Thyroid gland (tissue), 4 donors: ENCODE measurements around the gene B4GALT6. TPM values are rescaled to one million over a fixed set of nuclear protein-coding genes. Genes with fewer than 3 reads are reported as not detected.

Experiments used
- DNase-seq, 2 donors: peaks; one replicate each; pipeline ENCODE4 v3.0.0-alpha.2; 2019
- H3K27ac ChIP-seq, 3 donors: fragments of 200-600 bp; sonication (generic); 1 replicate in 2 of 3; 2 replicates in 1 of 3; pipeline ENCODE4 v1.5.1; 2016 to 2019; ENCODE audit warnings: mild to moderate bottlenecking in 1 of 3, moderate library complexity in 1 of 3
- H3K27me3 ChIP-seq: fragments of 200-600 bp; sonication (generic); one replicate; pipeline ENCODE4 v1.5.1; 2019
- H3K36me3 ChIP-seq, 2 donors: fragments of 200-600 bp; sonication (generic); one replicate each; pipeline ENCODE4 v1.5.1; 2016 to 2019
- H3K4me1 ChIP-seq, 2 donors: fragments of 200-600 bp; sonication (generic); one replicate each; pipeline ENCODE4 v1.5.1; 2017 to 2019
- H3K4me3 ChIP-seq, 3 donors: fragments of 200-600 bp; sonication (generic); replicated peaks in 1 of 3; 1 replicate in 2 of 3; 2 replicates in 1 of 3; pipeline ENCODE4 v1.5.1; 2016; ENCODE audit warnings: mild to moderate bottlenecking in 1 of 3
- H3K9me3 ChIP-seq: fragments of 200-600 bp; sonication (generic); one replicate; pipeline ENCODE4 v1.5.1; 2017
- POLR2A ChIP-seq, 2 donors: fragments of 450-650 bp; IDR thresholded peaks; one replicate each; pipeline ENCODE4 v1.6.1; 2017; ENCODE audit warnings: antibody characterized with exemption in 2 of 2, mild to moderate bottlenecking in 2 of 2, moderate library complexity in 1 of 2
- WGBS, 2 donors: methylation state at CpG; one replicate each; pipeline ENCODE4 v1.1.5; 2017; 5-methylcytosine and 5-hydroxymethylcytosine counted together
- intact Hi-C: fragments of 100-400 bp; cut with DNase I; formaldehyde crosslinking; loops from one replicate; pipeline ENCODE4 v1.15.1; 2023
- total RNA-seq, 4 donors: library from RNA; depleted of rRNA; stranded (reverse); fragments of >200 nt; gene quantifications; one replicate each; pipeline ENCODE4 v1.2.3, GENCODE V29; 2016
- TF ChIP-seq, protein P1 (sequence below), 6 experiments: fragments of 200-600 bp in 3 of 6; fragments of 450-650 bp in 3 of 6; sonication (generic) in 3 of 6; IDR thresholded peaks; one replicate each; pipeline ENCODE4 v1.5.1; 2016 to 2019; ENCODE audit warnings: antibody characterized with exemption in 6 of 6, mild to moderate bottlenecking in 2 of 6, inconsistent platforms in 1 of 6, moderate library complexity in 1 of 6

The B4GALT6 gene
- total RNA-seq, 4 donors from 2014 or later: 1.3 to 2.6 (median 2.5) TPM

DNA sequence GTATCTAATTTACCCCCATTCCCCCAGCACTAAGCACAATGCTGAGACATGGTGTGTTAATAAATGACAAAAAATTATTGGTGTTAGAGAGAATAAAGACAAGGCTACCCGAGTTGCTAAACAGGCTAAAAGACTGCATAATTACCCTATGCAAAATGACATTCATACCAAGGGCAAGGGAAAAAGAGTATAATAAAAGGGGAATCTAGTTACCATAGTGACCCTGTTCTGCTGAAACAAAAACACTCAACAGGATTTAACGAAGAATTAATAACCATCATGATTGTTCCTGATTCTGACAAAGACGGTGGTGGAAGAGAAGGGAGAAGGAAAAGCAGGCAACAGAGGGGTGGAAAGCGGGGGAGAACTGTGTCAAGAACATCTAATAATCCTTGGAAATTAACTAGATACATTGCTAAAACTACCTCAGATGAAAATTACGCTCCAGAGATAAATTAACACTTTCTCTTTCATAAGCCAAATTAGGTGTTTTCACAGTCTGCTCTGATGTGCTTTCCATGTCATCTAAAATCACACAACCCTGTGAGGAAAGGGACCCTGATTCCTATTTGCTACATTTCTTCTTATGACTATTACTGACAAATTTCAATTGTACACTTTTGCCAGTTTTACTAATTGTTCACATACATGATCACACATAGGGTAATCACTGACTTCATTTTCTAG, 67.2 kb downstream of the B4GALT6 start:
- Histone ChIP-seq H3K36me3 (no peaks in the 10 kb centered on the region), H3K27me3 (no peaks in the 10 kb centered on the region), H3K9me3 (no peaks in the 10 kb centered on the region), H3K4me1 (no peaks in the 10 kb centered on the region), H3K4me3 (no peak overlapping the region), H3K27ac (no peak overlapping the region)
- 79 to 83% methylated on average over 5 of the region's 5 CpGs for WGBS, 2 donors
- no peak for TF ChIP-seq POLR2A (IDR thresholded peaks at IDR 0.05)
- TF ChIP-seq, protein P1, sequence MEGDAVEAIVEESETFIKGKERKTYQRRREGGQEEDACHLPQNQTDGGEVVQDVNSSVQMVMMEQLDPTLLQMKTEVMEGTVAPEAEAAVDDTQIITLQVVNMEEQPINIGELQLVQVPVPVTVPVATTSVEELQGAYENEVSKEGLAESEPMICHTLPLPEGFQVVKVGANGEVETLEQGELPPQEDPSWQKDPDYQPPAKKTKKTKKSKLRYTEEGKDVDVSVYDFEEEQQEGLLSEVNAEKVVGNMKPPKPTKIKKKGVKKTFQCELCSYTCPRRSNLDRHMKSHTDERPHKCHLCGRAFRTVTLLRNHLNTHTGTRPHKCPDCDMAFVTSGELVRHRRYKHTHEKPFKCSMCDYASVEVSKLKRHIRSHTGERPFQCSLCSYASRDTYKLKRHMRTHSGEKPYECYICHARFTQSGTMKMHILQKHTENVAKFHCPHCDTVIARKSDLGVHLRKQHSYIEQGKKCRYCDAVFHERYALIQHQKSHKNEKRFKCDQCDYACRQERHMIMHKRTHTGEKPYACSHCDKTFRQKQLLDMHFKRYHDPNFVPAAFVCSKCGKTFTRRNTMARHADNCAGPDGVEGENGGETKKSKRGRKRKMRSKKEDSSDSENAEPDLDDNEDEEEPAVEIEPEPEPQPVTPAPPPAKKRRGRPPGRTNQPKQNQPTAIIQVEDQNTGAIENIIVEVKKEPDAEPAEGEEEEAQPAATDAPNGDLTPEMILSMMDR (IDR thresholded peaks at IDR 0.05): no peak
- DNase-seq: no peak
- intact Hi-C loops: no loop called here

DNA sequence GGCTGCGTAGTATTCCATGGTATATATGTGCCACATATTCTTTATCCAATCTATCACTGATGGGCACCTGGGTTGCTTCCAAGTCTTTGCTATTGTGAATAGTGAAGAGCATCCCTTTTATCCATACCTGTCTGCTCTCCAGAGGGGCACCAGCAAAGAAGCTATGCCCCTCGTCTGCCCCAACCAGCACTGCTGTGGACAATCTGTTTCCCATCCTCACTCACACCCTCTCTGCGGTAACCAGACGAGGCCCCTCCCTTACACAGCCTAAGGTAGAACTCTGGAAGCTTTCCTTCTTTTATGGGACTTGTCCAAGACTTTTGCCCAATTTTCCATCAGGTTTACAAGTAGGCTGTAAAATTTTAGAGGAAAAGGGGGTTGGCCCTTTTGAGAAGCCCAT, 67.8 kb downstream of the B4GALT6 start:
- Histone ChIP-seq H3K4me1 (no peaks in the 10 kb centered on the region), H3K4me3 (no peak overlapping the region), H3K9me3 (no peaks in the 10 kb centered on the region), H3K27ac (no peak overlapping the region), H3K36me3 (no peaks in the 10 kb centered on the region), H3K27me3 (no peaks in the 10 kb centered on the region)
- TF ChIP-seq, protein P1 (IDR thresholded peaks at IDR 0.05): no peak
- no peak for TF ChIP-seq POLR2A (IDR thresholded peaks at IDR 0.05)
- 90 to 93% methylated on average over 4 of the region's 4 CpGs for WGBS, 2 donors
- no peak for DNase-seq
- intact Hi-C loops: no loop called here

DNA sequence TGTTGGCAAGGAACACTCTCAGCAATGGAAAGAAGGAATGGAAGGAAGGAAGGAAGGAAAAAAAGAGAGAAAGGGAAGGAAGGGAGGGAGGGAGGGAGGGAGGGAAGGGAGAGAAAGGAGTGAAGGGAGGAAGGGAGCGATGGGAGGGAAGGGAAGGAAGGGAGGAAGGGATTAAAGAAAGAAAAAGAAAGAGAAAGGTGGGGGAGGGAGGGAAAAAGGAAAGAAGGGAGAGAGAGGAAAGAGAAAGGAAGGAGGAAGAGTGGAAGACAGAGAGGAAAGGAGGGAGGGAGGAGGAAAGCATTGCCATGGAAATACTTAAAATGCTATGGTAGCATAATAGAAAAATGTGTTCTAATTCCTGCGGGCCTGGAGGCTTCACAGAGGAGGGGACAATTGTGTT, 70.3 kb downstream of the B4GALT6 start:
- no peak for TF ChIP-seq POLR2A (IDR thresholded peaks at IDR 0.05)
- TF ChIP-seq, protein P1 (IDR thresholded peaks at IDR 0.05): no peak
- intact Hi-C loops: no loop called here
- H3K4me1 ChIP-seq: no peaks in the 10 kb centered on the region
- H3K27me3 ChIP-seq: no peaks in the 10 kb centered on the region
- 76 to 77% methylated on average over 2 of the region's 2 CpGs for WGBS, 2 donors
- no peaks in the 10 kb centered on the region for H3K36me3 ChIP-seq
- H3K4me3 ChIP-seq: no peak overlapping the region
- no peak for DNase-seq
- H3K27ac ChIP-seq: no peak overlapping the region
- H3K9me3 ChIP-seq: no peaks in the 10 kb centered on the region

DNA sequence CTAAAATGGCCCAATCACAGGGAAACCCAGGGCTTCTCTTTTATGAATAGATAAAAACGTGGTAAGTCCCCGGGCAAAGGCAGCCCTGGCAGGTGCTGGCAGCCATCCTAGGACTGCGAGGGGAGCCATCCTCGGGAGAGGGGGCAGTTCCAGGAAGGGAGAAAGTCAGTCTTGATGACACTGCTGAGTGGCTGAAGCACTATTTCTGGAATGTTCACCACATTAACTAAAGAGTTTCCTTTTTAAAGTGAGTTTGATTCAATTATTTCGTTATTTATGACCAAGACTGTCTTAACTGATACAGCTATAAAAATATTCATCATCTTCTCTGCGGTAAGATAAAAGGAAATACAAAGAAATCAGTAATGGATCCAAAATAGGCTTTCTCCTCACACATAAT, 72.3 kb downstream of the B4GALT6 start:
- no peak for DNase-seq
- 57 to 59% methylated on average over 6 of the region's 6 CpGs for WGBS, 2 donors
- H3K4me3 ChIP-seq: no peak overlapping the region
- H3K36me3 ChIP-seq: no peaks in the 10 kb centered on the region
- no peaks in the 10 kb centered on the region for H3K27me3 ChIP-seq
- intact Hi-C loops: no loop called here
- TF ChIP-seq POLR2A (IDR thresholded peaks at IDR 0.05): no peak
- TF ChIP-seq, protein P1 (IDR thresholded peaks at IDR 0.05): no peak
- H3K4me1 ChIP-seq: no peaks in the 10 kb centered on the region
- H3K27ac ChIP-seq: no peak overlapping the region
- H3K9me3 ChIP-seq: no peaks in the 10 kb centered on the region

DNA sequence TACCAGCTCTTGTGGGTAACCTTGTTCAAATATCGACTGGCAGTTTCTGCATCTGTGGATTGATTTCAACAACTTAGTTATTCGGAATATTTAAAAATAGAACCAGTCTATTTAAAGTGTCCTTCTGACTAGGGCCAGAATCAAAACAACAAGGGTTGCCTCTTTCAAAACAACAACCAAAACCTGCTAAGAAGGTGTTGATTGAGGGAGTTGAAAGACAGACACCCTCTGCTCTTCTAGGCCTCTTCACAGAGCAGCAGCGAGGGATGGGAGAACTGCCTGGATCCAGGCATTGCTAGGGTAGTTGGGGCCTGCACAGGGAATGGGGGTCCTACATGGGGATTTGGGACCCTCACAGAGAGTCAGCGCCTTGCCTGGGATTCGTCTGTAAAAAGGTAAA, 72.9 kb downstream of the B4GALT6 start:
- Histone ChIP-seq H3K9me3 (no peaks in the 10 kb centered on the region), H3K27me3 (no peaks in the 10 kb centered on the region), H3K4me1 (no peaks in the 10 kb centered on the region), H3K36me3 (no peaks in the 10 kb centered on the region), H3K27ac (no peak overlapping the region), H3K4me3 (no peak overlapping the region)
- DNase-seq: no peak
- intact Hi-C loops: no loop called here
- TF ChIP-seq POLR2A (IDR thresholded peaks at IDR 0.05): no peak
- TF ChIP-seq, protein P1 (IDR thresholded peaks at IDR 0.05): no peak
- 86 to 92% methylated on average over 5 of the region's 5 CpGs for WGBS, 2 donors
